NCI-H82 treated with DMSO at 0.1 percent for 48 hours (cell line): ENCODE data around the gene ZSCAN32.
A peak's percentile ranks its signal among the peaks of the same experiment; 100 is the strongest.

ENCODE experiments used
- DNase-seq: peaks from one replicate; lab custom pipeline; 2025; ENCODE audit not compliant: unreplicated experiment; lab: John Stamatoyannopoulos, UW

Gene ZSCAN32

GRCh38 chr16:3400779-3401688, at the start of gene ZSCAN32, which contains the start of gene ZNF174:
TSS of gene ZSCAN32 (minus strand) at chr16:3401004. CDS start at chr16:3397557, 3,447 bp downstream.
TSS of gene ZNF174 (plus strand) at chr16:3401215. CDS start at chr16:3402005, 790 bp downstream.
- DNase-seq: peak; percentile 94

- no peak for DNase-seq
Observed at GRCh38 chr16:3444032-3444388, 43.2 kb upstream of the ZSCAN32 start.

- DNase-seq: peak; percentile 92
Observed at GRCh38 chr16:3443108-3444031, 42.6 kb upstream of the ZSCAN32 start, which contains the start of the genes NAA60 and ZNF597. TSS of gene NAA60 (plus strand) at chr16:3443680. CDS start at chr16:3476228, 32,548 bp downstream. TSS of gene ZNF597 (minus strand) at chr16:3443504. CDS start at chr16:3443153, 351 bp downstream.

DNA sequence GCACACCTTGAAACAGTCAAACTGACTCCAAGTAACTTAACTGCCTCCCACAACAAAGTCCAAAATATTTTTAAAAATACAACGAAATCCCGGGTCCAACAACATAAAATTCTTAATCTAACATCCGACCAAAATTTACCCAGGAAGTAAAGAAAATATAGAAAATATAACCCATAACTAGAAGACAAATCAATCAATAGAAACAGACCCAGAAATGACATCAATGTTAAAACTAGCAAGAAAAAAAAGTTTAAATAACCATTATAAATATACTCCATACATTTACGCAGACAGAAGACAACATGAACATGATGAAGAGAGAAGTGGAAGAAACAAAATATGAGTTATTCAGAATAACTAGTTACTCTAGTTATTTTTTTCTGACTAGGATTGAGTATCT, 38.8 kb upstream of the ZSCAN32 start:
- DNase-seq: no peak

DNA sequence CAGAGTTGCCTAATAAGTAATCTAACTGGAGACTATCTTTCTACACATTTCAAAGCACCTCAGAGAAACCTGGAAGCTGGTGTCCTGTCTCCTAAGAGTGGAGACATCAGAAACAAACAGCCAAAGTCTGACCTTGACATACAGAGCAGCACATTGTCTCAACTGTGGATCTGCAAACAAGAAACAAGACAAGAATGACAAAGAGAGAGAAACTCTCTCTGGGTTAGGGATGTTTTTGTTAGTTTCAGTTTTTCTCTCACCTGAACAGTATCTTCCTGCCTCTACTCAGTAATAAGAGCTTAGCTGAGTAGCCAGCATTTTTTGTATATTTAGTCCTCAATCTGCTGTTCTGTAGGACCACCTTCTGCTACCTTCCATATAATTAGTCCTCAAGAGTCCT, 33.6 kb upstream of the ZSCAN32 start:
- DNase-seq: no peak

DNA sequence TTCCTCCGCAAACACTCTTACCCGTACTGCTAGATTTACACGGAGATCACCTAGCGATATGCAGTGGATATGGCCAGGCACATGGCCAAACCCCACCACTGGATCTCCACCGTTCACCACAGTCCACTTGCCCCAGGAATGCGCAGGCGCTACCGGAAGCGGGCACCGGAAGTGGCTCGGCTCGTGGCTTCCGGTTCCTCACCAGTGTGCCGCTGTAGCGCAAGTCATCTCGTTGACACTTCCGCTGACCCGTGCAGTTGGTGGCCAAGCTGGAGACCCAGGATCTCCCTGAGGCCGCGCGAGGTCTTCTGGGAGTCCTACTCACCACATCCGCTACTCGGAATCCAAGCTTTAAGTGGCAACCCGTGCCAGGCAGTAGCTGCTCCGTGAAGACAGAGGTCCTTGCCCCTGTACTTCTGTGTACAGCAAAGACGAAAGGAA, 31.0 kb upstream of the ZSCAN32 start:
- DNase-seq: no peak

GRCh38 chr16:3413730-3414379, 13.1 kb upstream of the ZSCAN32 start:
- no peak for DNase-seq

- DNase-seq: no peak
Observed at GRCh38 chr16:3408561-3409197, 7.9 kb upstream of the ZSCAN32 start.

GRCh38 chr16:3401719-3402397, 1.1 kb upstream of the ZSCAN32 start:
- no peak for DNase-seq

- DNase-seq: no peak
Observed at GRCh38 chr16:3400446-3400778, 392 bp downstream of the ZSCAN32 start.

- DNase-seq: no peak
Observed at GRCh38 chr16:3389663-3390338, 11.0 kb downstream of the ZSCAN32 start.

GRCh38 chr16:3388325-3388724, 12.5 kb downstream of the ZSCAN32 start:
- DNase-seq: no peak

DNA sequence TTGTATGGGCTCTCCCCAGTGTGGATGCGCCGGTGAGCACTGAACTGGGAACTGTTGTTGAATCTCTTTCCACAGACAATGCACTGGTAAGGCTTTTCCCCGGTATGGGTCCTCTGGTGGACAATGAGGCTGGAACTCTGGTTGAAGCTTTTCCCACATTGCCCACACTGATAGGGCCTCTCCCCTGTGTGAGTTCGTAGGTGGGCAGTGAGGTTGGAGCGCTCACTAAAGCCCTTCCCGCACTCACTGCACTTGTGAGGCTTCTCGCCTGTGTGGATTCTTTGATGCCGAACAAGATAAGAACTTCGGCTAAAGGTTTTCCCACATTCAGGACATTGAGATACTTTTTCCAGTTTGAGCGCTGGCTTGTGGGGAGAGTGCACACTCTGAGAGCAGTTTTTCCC, 17.8 kb downstream of the ZSCAN32 start:
- no peak for DNase-seq

GRCh38 chr16:3377917-3378316, 22.9 kb downstream of the ZSCAN32 start:
- no peak for DNase-seq

DNA sequence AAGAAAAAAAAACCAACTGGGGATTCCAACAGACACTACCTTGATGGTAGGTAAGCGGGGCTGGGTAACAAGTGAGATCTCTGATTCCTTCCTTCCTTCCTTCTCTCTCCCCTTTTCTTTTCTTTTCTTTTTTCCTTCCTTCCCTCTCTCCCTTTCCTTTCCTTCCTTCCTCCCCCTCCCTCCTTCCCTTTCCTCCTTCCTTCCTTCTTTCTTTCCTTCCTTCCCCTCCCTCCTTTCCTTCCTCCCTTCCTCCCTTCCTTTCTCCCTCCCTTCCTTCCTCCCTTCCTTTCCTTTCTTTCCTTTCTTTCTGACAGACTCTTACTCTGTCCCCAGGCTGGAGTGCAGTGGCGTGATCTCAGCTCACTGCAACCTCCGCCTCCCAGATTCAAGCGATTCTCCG, 25.1 kb downstream of the ZSCAN32 start:
- no peak for DNase-seq

DNA sequence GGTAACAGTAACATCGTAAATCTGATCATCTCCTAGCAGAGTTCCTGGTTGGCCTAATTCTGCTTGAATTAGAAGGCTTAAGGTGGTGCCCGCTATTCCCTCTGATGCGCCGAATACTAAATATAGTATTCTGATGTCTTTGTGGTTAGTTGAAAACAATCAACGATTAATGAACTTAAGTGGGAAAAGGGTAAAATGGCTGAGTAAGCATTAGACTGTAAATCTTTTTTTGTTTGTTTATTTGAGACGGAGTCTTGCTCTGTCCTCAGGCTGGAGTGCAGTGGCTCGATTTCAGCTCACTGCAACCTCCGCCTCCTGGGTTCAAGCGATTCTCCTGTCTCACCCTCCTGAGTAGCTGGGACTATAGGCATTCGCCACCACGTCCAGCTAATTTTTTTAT, 31.7 kb downstream of the ZSCAN32 start:
- DNase-seq: no peak

DNA sequence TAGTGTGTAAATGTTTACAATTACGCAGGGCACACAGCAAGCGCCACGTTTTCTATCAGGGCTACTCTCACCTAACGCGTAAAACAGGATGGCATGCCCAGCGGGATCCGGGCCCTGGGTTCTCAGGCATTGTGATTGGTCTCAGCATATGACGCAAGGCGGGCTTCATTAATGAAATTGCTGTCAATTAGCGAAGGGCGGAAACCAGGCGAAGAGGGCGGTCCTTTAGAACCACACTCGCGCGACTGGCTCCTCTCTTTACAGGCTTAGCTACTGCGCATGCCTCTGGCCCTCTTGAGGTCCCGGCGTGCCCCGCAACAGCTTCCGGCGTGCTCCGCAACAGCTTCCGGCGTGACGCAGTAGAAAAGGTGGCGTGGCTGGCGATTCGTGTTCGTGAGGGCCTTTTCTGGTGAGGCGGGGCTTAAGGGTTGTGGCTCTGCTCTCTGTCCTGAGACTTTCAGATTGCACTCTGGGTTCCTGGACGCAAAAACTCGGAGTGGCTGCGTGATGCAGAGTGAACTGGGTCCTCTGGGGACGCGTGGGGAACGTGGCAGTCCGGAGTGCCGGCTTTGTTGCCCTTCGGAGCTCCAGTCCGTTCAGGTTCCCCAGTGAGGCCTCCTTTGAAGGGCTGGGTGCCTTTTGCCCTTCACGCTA, 35.9 kb downstream of the ZSCAN32 start:
- no peak for DNase-seq

- DNase-seq: no peak
Observed at GRCh38 chr16:3363793-3364192, 37.0 kb downstream of the ZSCAN32 start.

DNA sequence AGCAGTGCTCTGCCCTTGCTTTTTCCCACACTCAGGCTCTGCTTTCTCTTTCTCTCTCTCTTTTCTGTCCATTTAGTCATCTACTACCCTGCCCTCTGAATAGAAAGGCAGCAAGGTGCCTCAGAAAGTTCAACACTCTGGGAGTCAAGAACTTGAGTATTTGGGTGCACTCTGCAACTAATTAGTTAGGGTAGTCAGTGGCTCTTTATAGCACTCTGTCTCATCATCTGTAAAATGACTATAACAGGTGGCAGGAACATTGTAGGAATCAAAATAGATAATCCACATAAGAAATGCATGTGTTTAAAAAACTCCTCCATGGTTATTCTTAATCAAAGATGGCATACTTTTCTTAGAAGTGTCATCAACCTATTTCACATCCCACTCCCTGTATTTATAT, 37.9 kb downstream of the ZSCAN32 start:
- DNase-seq: no peak
